Fibroblast of skin of left biceps (primary cell): ENCODE results near the gene TRERF1.
"Not testable (repeated sequence)": the region's sequence is repeated elsewhere in the genome, so short reads cannot be mapped to it uniquely, and the experiment has no call there.

Source experiments
- DNase-seq, 2 experiments: peaks; one replicate each; pipeline ENCODE4 v3.0.0-alpha.2; 2013; ENCODE audit warnings: low read depth in 2 of 2

TRERF1 gene

DNA sequence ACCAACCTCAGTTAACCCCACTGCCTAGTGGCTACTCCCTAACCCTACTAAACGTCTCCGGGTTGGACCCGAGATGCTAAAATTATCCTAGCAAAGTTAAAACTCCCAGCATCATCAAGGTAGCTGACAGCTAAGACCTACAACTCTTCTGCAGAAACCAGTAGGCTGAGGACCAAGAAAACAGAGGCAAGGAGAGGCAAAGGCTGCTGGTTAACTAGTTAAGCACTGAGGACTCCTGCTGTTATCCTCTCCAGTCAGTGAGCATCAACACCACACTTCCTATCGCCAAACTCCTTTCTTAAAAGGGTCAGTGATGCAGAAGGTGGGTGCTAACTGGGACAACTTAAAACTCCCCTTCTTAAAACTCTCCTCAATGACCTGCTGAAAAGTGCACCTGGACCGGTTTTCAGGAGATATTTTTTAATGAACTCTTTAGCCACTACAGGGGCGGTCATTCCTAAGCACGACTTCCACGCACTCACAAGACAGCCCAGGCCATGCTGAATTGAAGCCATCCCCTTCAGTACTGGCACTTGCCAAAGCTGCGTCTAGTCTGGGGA lies 1.7 kb downstream of the TRERF1 start:
- DNase-seq, result no peak

DNA sequence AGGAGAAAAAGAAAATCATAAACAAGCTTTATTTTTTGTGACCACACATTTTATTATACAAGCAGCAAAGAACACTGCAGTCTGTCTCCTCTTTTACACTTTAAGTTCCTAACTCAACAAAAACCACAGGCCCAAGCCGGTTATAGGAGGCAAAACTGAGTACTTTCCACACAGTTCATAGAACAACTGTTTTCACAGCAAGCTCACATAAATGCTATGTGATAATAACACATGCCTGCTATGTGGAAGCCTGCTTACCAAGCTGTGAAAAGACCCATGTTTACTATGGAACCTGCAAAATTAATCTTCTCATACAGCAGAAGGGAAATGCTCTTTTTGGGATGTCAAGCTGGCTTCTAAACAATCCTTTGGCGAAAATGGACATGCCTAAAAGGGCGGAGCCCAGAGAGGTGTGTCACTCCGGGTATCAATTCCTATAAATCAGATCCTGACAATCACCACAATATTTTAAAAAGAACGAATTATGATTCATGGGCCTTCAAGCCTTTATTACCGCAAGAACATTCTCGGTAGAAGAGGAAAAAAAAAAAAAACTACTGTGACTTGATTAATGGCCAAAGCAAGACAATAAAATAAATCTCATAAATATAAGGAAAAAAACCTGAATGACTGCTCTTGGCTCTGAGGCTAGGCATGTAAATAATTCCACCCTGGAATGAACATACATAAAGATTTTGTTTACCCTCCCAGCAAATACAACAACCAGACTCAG lies 2.6 kb downstream of the TRERF1 start:
- DNase-seq, result no peak

DNA sequence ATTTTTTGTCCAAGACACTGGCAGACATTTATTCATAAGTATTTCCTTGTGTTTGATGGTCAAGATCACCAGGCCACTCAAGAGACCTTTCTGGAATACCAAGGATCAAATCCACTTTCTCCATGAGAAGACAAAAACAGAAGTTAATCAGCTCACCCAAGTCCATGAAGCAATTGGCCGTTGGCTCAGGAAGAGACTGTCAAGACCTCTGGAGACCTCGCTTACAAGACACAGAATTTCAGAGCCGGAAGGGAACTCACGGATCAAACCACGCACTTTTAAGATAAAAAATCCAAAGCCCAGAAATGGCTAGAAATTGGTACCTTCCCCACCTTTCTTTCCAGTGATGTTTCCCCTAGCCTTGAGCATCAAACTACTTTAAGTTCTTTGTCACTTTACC lies 3.3 kb downstream of the TRERF1 start:
- no peak for DNase-seq

DNA sequence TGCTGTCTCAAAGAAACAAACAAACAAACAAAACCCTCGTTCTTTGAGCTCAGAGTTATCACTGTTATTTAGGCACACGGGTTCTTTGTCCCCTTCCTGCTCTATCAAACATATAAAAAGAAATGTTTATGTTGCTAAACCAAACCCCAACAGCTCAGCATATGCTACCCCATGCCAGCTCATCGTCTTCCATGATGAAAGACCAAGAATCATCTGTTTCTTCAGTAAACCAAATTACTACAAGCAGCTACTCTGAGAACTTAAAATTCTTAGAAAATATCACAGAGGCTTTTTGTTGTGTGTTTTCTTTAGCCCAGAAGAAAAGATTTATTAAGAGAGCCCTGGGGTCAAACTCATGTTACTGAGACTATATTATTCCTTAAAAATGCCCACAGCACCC lies 4.7 kb downstream of the TRERF1 start:
- DNase-seq, result no peak

DNA sequence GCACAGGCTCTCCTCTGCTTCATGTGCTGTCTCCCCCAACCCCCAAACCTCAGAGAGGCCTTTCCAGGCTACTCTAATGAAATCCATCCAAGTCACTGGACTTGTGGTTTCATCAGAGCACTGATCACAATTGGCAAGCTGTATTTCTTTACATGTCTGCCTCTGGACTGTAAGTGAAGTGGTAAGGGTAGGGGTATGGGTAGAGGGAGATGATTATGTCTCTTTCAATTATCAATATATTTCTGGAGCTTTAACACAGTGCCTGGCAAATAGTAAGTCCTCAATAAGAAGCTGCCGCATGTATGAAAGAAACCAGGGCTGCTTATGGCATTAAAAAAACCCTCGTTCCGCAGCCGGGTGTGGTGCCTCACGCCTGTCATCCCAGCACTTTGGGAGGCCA lies 5.4 kb downstream of the TRERF1 start:
- no peak for DNase-seq

DNA sequence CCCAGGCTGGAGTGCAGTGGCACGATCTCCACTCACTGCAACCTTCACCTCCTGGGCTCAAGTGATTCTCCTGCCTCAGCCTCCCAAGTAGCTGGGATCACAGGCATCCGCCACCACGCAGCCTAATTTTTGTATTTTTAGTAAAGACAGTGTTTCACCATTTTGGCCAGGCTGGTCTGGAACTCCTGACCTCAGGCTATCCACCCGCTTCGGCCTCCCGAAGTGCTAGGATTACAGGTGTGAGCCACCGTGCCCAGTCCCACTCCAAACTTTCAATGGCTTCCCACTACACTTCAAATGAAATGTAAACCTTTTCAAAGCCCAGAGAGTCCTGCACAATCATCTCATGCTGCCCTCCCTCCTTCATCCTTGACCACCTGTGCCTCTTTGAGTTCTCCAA lies 5.8 kb downstream of the TRERF1 start:
- not testable (repeated sequence) for DNase-seq

DNA sequence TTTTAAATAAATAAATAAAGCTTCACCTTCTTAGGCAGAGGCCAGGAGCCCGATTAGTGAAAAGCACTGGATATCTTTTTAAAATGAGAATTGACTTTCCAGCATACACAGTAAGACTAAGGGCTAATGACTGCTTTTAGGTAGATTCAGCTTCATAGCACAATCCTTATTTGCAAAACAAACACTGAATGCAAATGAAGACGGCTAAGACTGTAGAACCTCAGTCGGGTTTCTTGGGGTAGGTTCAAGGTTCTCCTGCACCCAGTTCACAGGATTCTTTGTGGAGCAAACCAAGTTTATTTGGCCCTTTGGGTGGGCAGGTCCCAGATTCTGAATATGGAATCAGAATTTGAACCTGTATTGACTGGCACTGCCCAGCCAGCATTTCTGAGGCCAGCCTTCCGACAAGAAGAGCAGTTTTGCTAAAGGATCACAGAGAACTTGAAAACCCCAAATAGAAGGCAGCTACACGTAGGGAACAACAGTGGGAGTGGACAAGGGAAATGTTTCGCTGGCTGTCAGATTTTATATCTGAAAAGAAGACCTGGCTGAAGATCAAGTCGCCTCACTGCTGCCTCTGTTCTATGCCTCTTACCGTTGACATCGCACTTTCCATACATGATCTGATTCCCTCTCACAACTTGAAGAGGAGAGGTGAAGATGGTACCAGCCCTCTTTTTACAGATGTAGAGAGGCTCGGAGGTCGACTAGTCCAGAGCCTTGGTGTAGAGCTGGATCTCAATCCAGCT lies 8.2 kb downstream of the TRERF1 start:
- no peak for DNase-seq

DNA sequence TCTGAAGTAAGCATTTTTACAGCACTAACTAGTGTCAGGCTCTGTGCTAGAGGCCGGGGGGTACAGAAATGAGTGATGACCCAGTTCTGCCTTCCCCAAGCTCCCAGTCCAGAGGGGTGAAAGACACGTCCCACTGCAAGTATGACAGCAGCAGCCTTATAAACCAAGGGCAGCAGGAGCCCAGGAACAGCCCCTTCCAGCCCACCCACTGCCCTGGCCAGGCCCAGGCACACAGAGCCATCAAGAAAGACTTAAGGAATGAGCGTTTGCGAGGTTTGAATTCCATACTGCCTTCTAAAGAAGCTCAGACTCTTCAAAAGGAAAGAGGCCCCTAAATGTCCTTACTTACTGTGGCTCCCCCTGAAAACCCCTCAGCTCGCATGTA lies 10.0 kb downstream of the TRERF1 start:
- DNase-seq, result no peak

DNA sequence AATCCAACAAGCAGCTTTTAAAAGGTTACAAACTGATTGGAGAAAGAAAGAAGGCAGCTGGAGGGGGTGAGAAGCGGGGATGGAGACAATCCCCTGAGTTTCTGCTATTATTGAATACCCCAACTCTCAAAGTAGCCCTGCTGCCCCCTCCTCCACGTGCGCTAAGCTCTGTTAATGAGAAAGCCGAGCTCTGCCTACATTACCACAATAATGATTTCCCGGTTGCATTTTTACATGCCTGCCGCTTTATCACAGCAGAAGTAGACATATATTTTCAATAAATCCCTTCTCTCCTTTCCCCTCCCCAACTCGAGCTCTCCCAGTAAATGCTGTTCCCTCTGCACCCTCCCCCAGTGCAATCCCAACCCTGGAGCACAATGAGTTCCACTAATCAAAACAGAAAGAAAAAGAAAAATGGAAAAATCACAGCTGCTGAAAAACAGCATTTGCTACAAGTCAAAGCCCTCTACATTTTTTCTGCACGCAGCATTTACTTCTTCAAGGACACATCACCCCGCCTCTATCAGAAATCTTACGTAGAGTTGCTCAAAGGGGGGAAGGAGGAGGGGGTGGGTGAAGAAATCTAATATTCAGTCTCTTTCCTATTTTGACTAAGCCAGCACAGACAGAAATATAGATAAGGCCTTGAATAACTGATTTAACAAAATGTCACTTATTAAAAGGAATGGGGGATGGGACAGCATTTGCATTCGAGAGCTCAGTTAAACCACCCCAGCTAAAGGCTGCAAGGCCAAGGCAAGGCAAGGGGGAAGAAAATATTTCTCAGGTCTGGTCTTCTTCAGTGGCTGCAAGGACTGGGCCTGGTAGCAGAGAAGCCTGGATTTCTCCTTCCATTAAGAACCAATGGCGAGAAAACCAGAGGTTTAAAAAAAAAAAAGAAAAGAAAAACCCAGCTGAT lies 10.7 kb downstream of the TRERF1 start:
- DNase-seq, result no peak

DNA sequence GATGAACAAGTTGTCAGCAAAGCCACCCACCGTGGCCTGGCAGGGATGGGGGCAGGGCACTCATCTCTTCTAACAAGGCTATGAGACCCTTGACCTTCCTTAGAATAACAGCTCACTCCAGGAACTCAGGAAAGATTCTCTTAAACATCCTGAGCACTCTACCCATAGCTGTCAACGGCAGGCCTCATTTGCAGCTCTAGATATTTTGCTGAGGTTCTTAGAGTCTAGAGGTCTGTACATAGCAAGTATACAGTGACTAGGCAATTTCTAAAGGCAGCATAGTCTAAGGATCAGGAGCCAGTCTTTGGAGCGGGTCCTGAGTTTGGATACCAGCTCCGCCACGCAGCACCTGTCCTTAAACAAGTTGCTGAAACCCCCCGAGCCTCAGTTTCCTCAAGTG lies 11.7 kb downstream of the TRERF1 start:
- no peak for DNase-seq

DNA sequence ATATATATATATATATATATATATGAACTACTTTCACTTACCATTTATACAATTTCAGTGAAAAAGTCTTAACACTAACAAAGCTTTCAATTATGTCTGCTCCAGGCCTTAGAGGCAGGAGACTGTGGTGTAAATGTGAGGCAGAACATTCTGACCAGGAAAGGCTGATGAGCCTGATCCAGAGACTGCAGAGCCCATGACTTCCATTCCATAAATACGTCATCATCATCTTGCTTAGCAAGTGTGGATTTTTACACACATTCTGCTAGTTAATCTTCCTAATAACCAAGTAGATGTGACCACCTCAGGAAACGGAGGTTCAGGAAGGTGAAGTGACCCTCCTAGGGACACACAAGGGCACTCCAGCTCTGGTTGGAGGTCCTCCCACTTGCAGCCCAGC lies 14.9 kb downstream of the TRERF1 start:
- no peak for DNase-seq

DNA sequence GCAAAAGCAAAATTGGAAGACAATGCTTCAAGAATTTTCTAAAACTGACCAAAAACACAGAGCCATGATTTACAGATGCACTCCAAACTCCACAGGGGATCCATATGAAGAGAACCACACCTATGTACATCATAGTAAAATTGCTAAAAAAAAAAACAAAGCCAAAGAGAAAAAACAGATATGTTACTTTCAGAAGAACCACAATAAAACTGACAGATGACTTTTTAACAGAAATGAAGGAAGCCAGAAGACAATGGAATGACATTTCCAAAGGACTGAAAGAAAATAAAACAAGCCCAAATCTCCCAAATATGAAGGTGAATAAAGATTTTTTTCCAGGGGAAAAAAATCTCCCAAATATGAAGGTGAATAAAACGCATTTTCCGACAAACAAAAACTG lies 17.5 kb downstream of the TRERF1 start:
- no peak for DNase-seq

DNA sequence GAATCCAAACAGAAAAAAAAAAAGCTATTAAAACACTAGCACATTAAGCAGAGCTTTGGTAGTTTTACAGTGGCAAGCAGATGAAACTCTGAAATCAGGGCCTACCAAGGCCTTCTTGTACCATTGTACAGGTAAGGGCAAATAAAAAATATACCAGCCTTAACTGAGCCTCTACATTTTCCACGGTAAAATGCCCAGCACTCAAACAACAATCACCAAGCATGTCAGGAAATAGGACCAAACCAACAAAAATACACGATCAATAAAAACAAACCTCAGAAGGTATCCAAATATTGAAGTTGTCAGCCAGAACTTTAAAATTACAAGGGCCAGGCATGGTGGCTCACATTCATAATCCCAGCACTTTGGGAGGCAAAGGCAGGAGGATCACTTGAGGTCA lies 18.3 kb downstream of the TRERF1 start:
- no peak for DNase-seq

DNA sequence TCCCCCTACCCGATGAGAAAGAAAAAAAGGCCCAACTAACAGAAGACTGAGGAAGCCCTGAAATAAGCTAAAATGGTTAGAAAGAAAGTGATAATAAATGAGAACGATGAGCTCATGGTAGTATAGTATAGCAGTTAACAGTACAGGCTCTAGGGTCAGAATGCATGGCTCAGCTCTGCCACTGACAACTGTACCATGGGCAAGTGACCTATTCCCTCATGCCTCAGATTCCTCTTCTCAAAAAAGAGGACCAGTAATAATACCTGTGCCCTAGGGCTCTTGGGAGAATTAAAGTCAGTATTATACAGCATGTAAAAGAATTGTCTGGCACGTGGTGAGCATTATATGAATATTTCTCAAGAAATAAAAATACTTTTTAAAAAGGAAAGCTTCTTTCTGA lies 19.8 kb downstream of the TRERF1 start:
- DNase-seq, result no peak

DNA sequence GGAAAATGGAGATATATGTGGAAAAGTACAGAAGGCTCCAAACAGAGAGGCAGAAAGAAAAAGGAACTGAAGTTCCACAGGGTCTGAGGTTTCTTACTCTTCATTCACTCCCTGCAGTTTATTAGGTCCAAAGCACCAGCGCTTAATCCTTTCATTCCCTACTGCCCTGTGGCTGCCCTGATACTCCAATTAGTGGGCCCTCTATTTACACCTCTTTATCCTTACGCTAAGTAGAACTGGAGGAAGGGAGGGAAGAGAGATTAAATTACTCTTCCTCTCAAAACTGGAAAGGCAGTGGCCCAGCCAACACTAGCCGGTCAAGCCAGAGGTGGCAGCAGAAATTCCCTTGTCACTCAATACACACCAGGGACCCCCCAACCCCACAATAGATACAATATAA lies 20.4 kb downstream of the TRERF1 start:
- no peak for DNase-seq

DNA sequence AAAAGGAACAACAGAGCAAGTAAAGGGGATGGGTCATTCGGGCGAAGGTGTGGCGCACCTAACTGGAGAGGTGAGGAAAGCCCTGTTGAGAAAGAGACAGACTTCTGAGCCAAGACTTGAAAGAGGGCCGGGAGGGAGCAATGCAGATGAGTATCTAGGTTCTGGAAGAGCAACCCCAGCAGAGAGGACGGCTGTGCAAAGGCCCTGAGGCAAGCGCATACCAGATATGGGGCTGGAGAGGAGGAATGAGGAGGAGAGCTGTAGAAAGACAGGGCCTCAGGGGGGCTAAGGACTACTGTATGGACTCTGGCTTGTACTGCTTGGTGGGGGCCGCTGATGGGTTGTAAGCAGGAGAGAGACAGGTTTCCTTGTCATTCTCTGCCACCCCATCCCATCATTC lies 21.9 kb downstream of the TRERF1 start:
- DNase-seq, result no peak

DNA sequence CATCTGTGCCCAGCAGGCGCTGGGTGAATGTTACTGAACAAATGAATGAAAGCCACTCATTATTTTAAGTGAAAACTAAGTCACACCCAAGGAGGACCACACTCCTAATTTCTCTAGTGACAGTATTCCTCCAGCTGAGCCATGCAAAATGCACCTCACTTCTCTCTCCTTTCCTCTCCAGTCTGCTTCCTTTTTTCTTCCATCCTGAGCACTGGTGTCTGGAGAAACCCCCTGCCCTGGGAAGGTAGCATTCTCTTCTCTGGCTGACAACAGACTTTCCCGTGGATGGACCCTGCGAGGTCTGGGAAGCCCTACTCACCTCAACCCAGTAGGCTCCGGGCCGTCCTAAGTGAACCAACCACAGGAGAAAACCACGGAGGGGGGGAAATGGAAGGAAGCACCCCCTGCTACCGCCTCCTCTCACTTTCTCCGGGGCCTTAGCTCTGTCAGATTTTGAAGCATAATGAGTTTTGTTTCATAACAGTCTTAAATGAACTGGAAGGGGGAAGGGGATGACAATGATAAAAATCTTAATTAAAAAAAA lies 22.6 kb downstream of the TRERF1 start:
- no peak for DNase-seq

DNA sequence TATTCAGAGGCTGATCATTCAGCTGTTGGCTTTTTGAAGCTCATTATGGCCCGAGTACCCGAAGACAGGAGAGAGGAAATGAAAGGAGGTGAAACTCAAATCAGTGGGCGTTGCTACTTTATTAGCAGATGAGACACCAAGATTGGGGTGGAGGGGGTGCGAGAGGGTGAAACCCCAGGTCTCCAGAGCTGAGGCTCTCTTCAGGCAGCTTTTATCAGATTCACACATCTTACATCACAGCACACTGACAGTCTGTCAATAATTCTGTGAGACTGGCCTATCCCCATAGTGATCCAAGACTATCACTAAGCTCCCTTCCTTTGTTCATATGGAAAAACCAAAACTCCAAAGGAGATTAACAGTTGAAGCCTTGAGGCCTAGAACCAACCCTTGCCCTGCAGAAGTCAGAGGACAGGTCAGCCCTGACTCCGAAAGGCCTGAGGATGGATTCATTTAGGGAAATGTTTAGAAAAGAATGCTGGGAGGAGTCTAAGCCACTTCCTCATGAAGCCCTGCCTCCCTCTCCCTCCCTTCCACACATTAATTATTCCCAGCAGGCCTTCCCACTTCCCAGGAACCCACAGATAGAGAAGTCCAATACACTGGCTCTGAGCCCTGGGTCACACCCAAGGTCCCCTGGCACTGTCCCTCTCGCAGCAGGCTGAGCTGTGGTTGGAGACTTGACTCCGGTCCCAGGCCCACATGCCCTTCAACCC lies 23.2 kb downstream of the TRERF1 start:
- DNase-seq, result no peak

DNA sequence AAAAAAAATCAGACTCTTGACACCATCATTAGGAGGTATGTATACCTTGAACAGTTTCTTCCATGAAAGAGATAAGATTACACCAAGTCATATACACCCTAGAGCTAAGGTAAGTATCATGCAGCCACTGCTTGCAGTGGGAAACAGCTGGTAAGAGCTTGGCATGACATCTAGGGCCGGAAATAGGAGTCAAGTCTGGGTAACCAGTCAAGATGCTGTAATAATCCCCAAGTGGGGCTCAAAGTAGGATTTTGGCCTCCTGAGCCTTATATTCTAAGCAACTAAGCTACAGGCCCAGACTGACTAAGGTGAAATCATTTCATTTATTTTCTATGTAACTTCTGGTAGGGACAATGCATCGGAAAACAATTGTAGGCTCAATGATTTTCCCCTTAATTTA lies 23.9 kb downstream of the TRERF1 start:
- DNase-seq, result no peak

DNA sequence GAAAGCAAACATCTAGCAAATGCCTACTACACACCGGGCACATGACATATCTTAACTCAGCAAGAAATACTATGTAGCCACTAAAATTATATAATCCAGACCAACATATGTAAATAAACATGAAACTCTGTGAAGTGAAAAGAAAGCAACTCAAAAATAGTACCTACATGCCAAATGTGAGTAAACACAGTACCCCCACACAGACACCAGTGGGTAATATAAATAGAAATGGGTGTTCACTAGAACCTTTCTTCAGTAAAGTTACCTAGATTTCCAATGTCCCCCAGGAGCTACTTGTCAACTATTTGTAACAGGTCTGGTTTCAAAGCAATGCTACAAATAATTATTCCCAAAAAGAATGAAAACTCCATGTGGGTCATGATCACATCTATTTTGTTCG lies 25.5 kb downstream of the TRERF1 start:
- DNase-seq, result no peak

DNA sequence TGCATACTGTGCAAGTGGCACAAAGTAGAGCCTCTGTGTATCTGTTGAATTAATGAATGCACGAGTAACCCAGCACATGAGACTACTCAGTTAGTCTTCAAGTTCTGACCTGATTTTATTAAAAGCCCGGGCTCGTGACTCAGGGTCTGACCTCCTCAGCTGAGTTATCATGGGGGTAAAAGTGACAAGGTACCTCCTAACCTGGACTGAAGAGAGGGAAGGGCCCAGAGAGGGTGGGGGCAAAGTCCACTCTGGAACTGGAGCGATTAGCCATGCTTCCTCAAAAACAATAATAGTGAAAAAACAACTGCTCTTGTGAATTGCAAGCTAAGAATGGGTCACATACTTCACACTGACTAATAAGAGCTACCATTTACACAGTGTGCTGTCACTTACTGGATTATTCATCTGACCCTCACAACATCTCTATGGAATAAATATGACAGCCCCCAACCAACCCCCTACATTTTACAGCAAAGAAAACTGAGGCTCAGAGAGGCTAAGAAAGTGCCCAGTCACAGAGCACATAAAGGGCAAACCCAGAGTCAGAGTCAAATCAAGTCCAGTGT lies 26.7 kb downstream of the TRERF1 start:
- DNase-seq, result no peak
